ENCODE measurements around the gene BANK1. TPM values are rescaled to one million over a fixed set of nuclear protein-coding genes. Genes with fewer than 3 reads are reported as not detected.

BANK1 gene
- polyA plus RNA-seq, 1 donor from 2014 or later = not detected

GRCh38 chr4:102047616-102048015, 257.1 kb downstream of the BANK1 start:
- Histone ChIP-seq H3K79me2 (replicated peaks; ENCODE audit: insufficient read depth, low read length) (no peaks in the 10 kb centered on the region), H3K27me3 (ENCODE audit: insufficient read depth, low read depth, low read length) (no peaks in the 10 kb centered on the region)

GRCh38 chr4:102055805-102056204, 265.3 kb downstream of the BANK1 start:
- TF ChIP-seq RAD21 (conservative IDR thresholded peaks at IDR 0.05) = no peak
- TF ChIP-seq CTCF (IDR thresholded peaks at IDR 0.05; ENCODE audit: poor library complexity, severe bottlenecking) = peak; percentile 18
- Histone ChIP-seq H3K79me2 (replicated peaks; ENCODE audit: insufficient read depth, low read length) (no peaks in the 10 kb centered on the region), H4K20me1 (ENCODE audit: insufficient read depth) (no peaks in the 10 kb centered on the region)

More at GRCh38 chr4:102047616-102048015, 257.1 kb downstream of the BANK1 start:
- Histone ChIP-seq H3K9ac (ENCODE audit: low read length) (no peak overlapping the region), H3K9me3 (ENCODE audit: low read length) (no peaks in the 10 kb centered on the region), H4K20me1 (ENCODE audit: insufficient read depth) (no peaks in the 10 kb centered on the region), H3K9me2 (ENCODE audit: insufficient read depth, low read length) (no peaks in the 10 kb centered on the region), H3K4me3 (ENCODE audit: low read length) (no peak overlapping the region), H3K4me2 (ENCODE audit: low read length) (no peak overlapping the region), H3K27ac (ENCODE audit: low read length) (no peak overlapping the region), H3K36me3 (ENCODE audit: insufficient read depth, low read length) (no peaks in the 10 kb centered on the region), H3F3A (ENCODE audit: insufficient read depth, low read length, poor library complexity, severe bottlenecking) (no peaks in the 10 kb centered on the region), H2AFZ (ENCODE audit: low read depth, low read length) (no peak overlapping the region)
- TF ChIP-seq TAF1 (IDR thresholded peaks at IDR 0.05; ENCODE audit: low read depth) (no peak), REST (IDR thresholded peaks at IDR 0.05; ENCODE audit: borderline replicate concordance) (no peak), POLR2AphosphoS5 (IDR thresholded peaks at IDR 0.05) (no peak), EP300 (conservative IDR thresholded peaks at IDR 0.05; ENCODE audit: poor library complexity, severe bottlenecking) (no peak), EZH2 (IDR thresholded peaks at IDR 0.05; ENCODE audit: borderline replicate concordance, insufficient read depth, low read length, poor library complexity, severe bottlenecking) (no peak), SMC3 (conservative IDR thresholded peaks at IDR 0.05; ENCODE audit: poor library complexity) (no peak), RAD21 (conservative IDR thresholded peaks at IDR 0.05) (no peak), CTCF (IDR thresholded peaks at IDR 0.05; ENCODE audit: poor library complexity, severe bottlenecking) (no peak), MXI1 (conservative IDR thresholded peaks at IDR 0.05; ENCODE audit: poor library complexity, severe bottlenecking) (no peak)

More at GRCh38 chr4:102055805-102056204, 265.3 kb downstream of the BANK1 start:
- Histone ChIP-seq H3K4me2 (ENCODE audit: low read length) (no peak overlapping the region), H3K36me3 (ENCODE audit: insufficient read depth, low read length) (no peaks in the 10 kb centered on the region), H3K27ac (ENCODE audit: low read length) (no peak overlapping the region), H3F3A (ENCODE audit: insufficient read depth, low read length, poor library complexity, severe bottlenecking) (no peaks in the 10 kb centered on the region), H3K9ac (ENCODE audit: low read length) (no peak overlapping the region), H3K4me3 (ENCODE audit: low read length) (no peak overlapping the region), H3K27me3 (ENCODE audit: insufficient read depth, low read depth, low read length) (no peaks in the 10 kb centered on the region), H3K9me2 (ENCODE audit: insufficient read depth, low read length) (no peaks in the 10 kb centered on the region), H3K9me3 (ENCODE audit: low read length) (no peaks in the 10 kb centered on the region), H2AFZ (ENCODE audit: low read depth, low read length) (no peak overlapping the region)
